SK-N-SH treated with all-trans-retinoic acid at 6 μM for 48 hours (cell line): ENCODE measurements around the gene STING1.
"Not testable (repeated sequence)": the region's sequence is repeated elsewhere in the genome, so short reads cannot be mapped to it uniquely, and the experiment has no call there.

Experiments used
- CSDC2 ChIP-seq: fragments of 250-450 bp; sonication (Bioruptor Pico); IDR thresholded peaks from 2 replicates; pipeline ENCODE4 v1.5.0; 2020; ENCODE audit warnings: mild to moderate bottlenecking, moderate library complexity
- GLIS3 ChIP-seq: fragments of 250-450 bp; sonication (Bioruptor Pico); IDR thresholded peaks from 2 replicates; pipeline ENCODE4 v1.5.0; 2020; ENCODE audit warnings: mild to moderate bottlenecking, moderate library complexity
- RARB ChIP-seq: fragments of 250-450 bp; sonication (Bioruptor Pico); IDR thresholded peaks from 2 replicates; pipeline ENCODE4 v1.8.0; 2021; ENCODE audit warnings: mild to moderate bottlenecking, moderate library complexity
- ZFP30 ChIP-seq: fragments of 450-650 bp; formaldehyde crosslinking; IDR thresholded peaks from 2 replicates; pipeline ENCODE4 v1.5.0; 2022; ENCODE audit warnings: mild to moderate bottlenecking, moderate library complexity
- ZNF8 ChIP-seq: fragments of 450-650 bp; formaldehyde crosslinking; IDR thresholded peaks from 2 replicates; pipeline ENCODE4 v1.5.0; 2020; ENCODE audit warnings: mild to moderate bottlenecking, moderate library complexity

GRCh38 chr5:139503879-139504278, 21.3 kb upstream of the STING1 start:
- TF ChIP-seq ZFP30; GLIS3 (CRISPR knock-in tag); ZNF8 (CRISPR knock-in tag); CSDC2 (CRISPR knock-in tag); RARB (CRISPR knock-in tag): not testable (repeated sequence)
